ENCODE data around the gene ZNF273. TPM values are rescaled to one million over a fixed set of nuclear protein-coding genes. Genes with fewer than 3 reads are reported as not detected.
"Not testable (repeated sequence)": the region's sequence is repeated elsewhere in the genome, so short reads cannot be mapped to it uniquely, and the experiment has no call there.

The ZNF273 gene
- polyA plus RNA-seq, 1 donor (not counting 4 experiments of a cell fraction or from before 2014, with no cell fraction given) = 4.7 TPM

GRCh38 chr7:64928252-64929187 is 25.4 kb downstream of the ZNF273 start:
- H2AFZ ChIP-seq (ENCODE audit: control insufficient read depth, low read length); H3K9ac ChIP-seq (ENCODE audit: control insufficient read depth, extremely low read depth, insufficient read depth, low read length); H3K36me3 ChIP-seq (ENCODE audit: control insufficient read depth in 2 of 2, extremely low read depth in 1 of 2, insufficient read depth in 2 of 2, low read length in 2 of 2); H3K4me3 ChIP-seq (ENCODE audit: control insufficient read depth in 2 of 3, extremely low read depth in 1 of 3, insufficient read depth in 2 of 3, low read depth in 1 of 3, low read length in 3 of 3); dilution Hi-C loops (cut with MboI; ENCODE audit: extremely low pct_ligation_motif_present, low sequenced_read_pairs); H3K27me3 ChIP-seq (ENCODE audit: control insufficient read depth, extremely low read depth, insufficient read depth, low read length); H4K20me1 ChIP-seq (ENCODE audit: control insufficient read depth, extremely low read depth, insufficient read depth, low read length); H3K9me1 ChIP-seq (ENCODE audit: control insufficient read depth, extremely low read depth, insufficient read depth, low read length); H3K4me1 ChIP-seq (ENCODE audit: control insufficient read depth, extremely low read depth, insufficient read depth, low read length); H3K79me2 ChIP-seq (ENCODE audit: control insufficient read depth, insufficient read depth, low read length); H3K4me2 ChIP-seq (ENCODE audit: control insufficient read depth, extremely low read depth, insufficient read depth, low read depth, low read length); FAIRE-seq; H3K27ac ChIP-seq (ENCODE audit: control insufficient read depth, insufficient read depth, low read length); DNase-seq (ENCODE audit: low read depth, low spot score): not testable (repeated sequence)
- peaks cover 17% of the 10 kb centered on the region for H3K9me3 ChIP-seq (ENCODE audit: control insufficient read depth, low read depth, low read length)

GRCh38 chr7:64934478-64934877 is 31.4 kb downstream of the ZNF273 start:
- no peak overlapping the region for H3K4me3 ChIP-seq (ENCODE audit: control insufficient read depth in 2 of 3, extremely low read depth in 1 of 3, insufficient read depth in 2 of 3, low read depth in 1 of 3, low read length in 3 of 3)
- DNase-seq (ENCODE audit: low read depth, low spot score) = no peak
- no peaks in the 10 kb centered on the region for H3K9me1 ChIP-seq (ENCODE audit: control insufficient read depth, extremely low read depth, insufficient read depth, low read length)
- no peaks in the 10 kb centered on the region for H3K79me2 ChIP-seq (ENCODE audit: control insufficient read depth, insufficient read depth, low read length)
- FAIRE-seq = no peak
- no peak overlapping the region for H3K27ac ChIP-seq (ENCODE audit: control insufficient read depth, insufficient read depth, low read length)
- dilution Hi-C loops (cut with MboI; ENCODE audit: extremely low pct_ligation_motif_present, low sequenced_read_pairs) = no loop called here
- H3K27me3 ChIP-seq (ENCODE audit: control insufficient read depth, extremely low read depth, insufficient read depth, low read length) = no peaks in the 10 kb centered on the region
- no peaks in the 10 kb centered on the region for H4K20me1 ChIP-seq (ENCODE audit: control insufficient read depth, extremely low read depth, insufficient read depth, low read length)
- TF ChIP-seq CTCF (optimal IDR thresholded peaks at IDR 0.05 in 1 of 3, IDR thresholded peaks at IDR 0.05 in 1 of 3, conservative IDR thresholded peaks at IDR 0.05 in 1 of 3; ENCODE audit: extremely low read depth in 1 of 3, insufficient read depth in 2 of 3, low read length in 3 of 3) (no peak), EZH2 (IDR thresholded peaks at IDR 0.05; ENCODE audit: low read length) (no peak)
- no peaks in the 10 kb centered on the region for H3K36me3 ChIP-seq (ENCODE audit: control insufficient read depth in 2 of 2, extremely low read depth in 1 of 2, insufficient read depth in 2 of 2, low read length in 2 of 2)
- no peak overlapping the region for H3K4me2 ChIP-seq (ENCODE audit: control insufficient read depth, extremely low read depth, insufficient read depth, low read depth, low read length)
- no peak overlapping the region for H3K9ac ChIP-seq (ENCODE audit: control insufficient read depth, extremely low read depth, insufficient read depth, low read length)
- no peak overlapping the region for H2AFZ ChIP-seq (ENCODE audit: control insufficient read depth, low read length)
- no peaks in the 10 kb centered on the region for H3K4me1 ChIP-seq (ENCODE audit: control insufficient read depth, extremely low read depth, insufficient read depth, low read length)
- peaks cover 2% of the 10 kb centered on the region for H3K9me3 ChIP-seq (ENCODE audit: control insufficient read depth, low read depth, low read length)
